Right renal pelvis (tissue), 4 donors: ENCODE measurements around the gene PBOV1. TPM values are rescaled to one million over a fixed set of nuclear protein-coding genes. Genes with fewer than 3 reads are reported as not detected.
"Not testable (repeated sequence)": the region's sequence is repeated elsewhere in the genome, so short reads cannot be mapped to it uniquely, and the experiment has no call there.

Source experiments
- DNase-seq, 4 donors: peaks; one replicate each; pipeline ENCODE4 v3.0.0-alpha.2; 2013; ENCODE audit warnings: low read depth in 4 of 4, low spot score in 3 of 4, missing footprints in 1 of 4
- polyA plus RNA-seq, 4 donors: library from polyadenylated mRNA; unstranded; fragments of 120-200 nt; gene quantifications; one replicate each; pipeline ENCODE4 v1.2.1, GENCODE V29; 2013; ENCODE audit not compliant: insufficient read length in 4 of 4

The PBOV1 gene
- polyA plus RNA-seq, 4 donors = 0.03 TPM; not detected in 3

DNA sequence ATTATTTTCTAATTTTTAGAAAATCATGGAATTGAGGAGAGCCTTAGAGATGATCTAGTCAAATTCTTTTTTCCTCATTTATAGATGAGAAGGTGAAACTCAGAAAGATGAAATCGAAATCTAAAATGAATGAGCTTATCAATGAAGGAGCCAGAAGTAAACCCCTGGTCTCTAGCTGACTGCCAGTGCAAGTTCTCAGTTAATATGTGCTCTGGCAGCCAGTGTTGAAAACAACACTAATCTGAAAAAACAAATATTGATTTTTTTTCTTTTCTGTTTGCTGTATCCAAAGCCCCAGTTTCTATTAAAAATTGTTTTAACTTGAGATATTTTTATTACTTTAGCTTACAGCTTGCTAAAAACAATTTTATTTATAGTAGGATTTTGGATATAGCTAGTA, 21.5 kb upstream of the PBOV1 start:
- DNase-seq = no peak

DNA sequence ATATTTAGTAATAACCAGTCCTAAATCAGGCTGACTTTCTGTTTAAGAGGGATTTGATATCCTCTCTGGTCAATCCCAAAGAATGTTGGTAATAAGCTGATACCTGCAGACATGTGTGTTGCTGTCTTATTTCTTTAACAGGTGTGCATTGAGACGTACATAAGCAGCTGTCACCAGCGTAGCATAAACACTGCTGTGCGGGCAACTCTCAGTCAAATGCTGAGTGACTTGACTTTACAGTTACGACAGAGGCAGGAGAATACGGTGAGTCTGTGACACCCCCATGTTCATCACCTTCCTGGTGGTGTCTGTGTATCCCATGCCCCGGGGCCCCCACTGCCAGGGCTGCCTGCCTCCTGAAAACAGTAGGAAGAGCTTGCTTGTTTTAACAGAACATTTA, 20.1 kb upstream of the PBOV1 start:
- DNase-seq = no peak

DNA sequence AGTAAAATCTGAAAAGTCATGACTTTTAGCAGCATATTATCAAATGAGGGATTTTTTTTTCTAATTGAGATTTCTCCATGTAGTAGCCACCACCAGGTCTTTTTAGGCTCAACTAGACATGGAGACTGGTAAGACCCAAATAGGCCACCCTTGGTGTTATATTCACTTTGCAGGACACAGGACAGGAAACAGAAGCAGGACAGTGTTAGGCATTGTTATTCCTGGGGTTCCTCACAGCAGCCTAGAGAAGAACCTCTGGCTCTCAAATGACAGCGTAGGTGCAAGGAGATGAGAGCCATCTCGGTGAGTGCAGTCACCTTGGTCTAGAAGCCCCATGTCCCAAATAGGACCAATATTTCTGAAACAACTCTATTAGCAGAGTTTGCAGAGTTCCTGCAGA, 19.2 kb upstream of the PBOV1 start:
- no peak for DNase-seq

DNA sequence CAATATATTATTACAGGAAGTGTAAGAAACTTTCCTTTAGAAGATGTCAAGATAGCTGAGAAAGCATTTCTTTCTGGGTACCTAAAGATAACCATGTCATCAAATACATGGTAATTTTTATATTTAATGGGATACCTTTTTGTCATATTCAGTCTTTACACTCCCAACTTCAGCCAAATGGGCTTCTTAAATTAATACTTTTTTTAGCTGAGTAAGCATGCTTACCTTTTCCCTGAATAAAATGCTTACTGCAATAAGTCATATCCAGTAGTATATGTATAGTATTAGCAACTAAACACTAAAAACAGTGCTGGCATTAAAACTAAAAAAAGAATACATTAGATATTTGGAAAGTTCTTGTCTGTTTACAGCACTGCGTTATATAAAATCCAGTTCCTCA, 17.4 kb upstream of the PBOV1 start:
- DNase-seq = no peak

DNA sequence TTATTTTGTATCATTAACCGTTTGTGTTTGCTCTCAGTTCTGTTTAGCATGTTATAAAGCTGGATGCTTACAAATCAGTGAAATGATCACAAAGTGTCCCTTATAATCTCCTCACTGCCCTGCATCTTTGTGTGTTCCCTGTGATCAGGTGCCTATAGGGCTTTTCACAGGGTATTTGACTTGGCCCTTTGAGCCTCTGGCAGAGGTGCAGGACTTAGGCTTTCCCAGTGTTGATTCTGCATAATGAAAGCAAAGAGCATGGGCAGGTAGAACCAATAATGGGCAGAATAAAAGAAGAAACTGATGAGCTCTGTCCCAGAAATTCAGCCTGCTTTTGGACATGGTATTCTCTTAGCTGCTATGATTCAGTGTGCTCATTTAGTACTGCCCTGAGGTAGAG, 16.9 kb upstream of the PBOV1 start:
- DNase-seq = no peak

DNA sequence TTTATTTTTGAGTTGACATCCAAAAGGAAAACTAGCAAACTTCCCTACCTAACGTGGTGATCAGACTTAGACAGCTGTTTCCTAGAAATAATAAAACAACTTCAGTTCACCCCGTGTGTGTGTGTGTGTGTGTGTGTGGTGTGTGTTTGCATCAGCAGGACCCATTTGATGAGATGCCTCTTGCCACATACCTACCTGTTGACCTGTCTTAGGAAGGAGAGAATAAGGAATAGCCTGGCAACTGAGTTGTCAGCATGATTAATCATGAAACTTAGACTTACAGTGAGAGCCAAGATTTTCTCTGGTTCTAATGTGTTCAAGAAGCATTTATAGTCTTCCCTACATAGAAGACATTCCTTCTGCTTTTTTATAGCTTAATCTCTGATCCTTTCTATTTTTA, 16.1 kb upstream of the PBOV1 start:
- DNase-seq = no peak

DNA sequence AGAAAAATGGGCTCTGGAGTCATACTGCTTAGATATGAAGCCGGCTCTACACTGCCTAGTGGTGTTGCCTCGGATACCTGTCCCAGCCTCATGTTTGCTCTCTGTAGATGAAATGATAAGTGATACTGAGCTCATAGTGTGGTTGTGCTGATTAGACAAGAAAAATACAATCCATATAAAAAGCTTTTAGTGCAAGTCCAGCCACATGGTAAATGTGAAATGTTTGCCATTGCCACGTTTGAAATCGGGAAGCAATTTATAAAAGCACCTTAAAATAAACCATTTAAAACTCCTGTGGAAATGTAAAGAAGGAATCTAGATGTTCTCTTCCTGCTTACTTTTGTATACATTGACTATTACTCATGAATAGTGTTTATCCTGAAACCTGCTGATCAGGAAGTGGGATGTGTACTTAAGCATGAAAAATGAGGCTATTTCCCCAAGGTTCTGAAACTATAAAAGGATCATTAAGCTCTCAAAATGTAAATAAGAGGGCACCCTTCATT, 13.1 kb upstream of the PBOV1 start:
- DNase-seq = no peak

DNA sequence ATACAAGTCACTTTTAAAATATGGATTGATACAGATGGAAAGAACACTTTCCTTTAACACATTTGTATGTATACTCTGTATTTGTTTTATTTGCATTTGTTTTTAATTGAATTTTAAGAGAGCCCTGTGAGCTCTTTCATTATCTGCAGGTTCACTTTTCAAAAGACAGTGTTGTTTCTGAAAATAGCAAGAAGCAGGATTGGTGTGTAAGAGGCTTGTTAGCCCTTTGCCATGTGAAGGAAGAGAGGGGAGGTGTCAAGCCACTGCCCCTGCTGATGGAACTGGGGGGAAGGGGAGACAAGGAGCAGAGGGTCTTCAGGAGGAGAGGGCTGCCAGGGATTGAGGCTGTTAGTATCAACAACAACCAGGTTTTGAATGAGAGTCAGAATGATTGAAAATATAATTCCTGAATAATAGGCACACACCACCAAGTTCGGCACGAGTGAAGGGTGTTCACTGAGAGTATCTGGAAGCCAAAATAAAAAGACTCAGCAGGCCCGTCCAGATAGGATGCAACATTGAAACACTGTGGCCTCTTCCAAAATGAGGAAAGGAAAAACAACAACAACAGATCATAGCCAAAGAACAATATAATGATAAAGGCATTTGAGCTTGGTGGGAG, 12.6 kb upstream of the PBOV1 start:
- DNase-seq = no peak

DNA sequence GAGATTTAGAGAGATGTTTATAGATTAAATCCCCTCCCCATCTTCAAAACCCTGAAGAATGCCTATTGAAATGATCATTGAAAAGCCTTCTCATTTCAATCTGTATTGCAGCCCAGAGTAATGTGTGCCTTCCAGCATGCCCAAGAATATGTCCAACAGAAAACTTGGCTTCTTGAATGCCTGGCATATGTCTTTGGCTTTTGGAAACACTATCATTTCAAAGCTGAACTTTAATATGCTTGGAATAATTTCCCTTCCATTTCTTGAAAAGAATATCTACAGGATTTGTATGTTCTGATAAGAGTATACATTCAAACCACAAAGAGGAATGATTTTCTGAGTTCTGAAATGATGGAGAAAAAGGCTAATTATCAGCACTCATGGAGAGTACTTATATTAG, 11.9 kb upstream of the PBOV1 start:
- DNase-seq = no peak

DNA sequence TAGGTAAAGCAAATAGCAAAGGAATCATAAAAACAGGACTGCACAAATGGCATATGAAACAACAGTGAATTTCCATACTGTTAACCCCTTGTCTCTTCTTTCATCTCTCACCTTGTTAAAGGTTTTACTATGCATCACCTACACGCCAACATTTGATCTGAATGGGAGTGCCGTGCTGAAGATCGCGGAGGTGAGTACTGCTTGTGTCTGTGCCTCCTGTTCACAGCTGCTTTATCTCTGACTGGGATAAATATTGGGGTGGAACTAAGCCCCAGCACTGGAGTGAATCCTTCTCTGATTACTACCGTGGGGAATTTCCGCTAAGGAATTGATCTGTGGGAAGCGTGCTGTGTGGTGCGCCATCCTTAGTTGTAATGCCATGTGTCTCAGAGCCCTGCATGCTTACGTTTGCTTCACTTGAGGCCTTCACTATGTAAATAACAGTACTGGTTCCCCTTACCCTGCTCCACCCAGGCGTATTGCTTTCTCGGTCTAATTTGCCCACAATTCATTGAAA, 11.4 kb upstream of the PBOV1 start:
- DNase-seq = no peak

DNA sequence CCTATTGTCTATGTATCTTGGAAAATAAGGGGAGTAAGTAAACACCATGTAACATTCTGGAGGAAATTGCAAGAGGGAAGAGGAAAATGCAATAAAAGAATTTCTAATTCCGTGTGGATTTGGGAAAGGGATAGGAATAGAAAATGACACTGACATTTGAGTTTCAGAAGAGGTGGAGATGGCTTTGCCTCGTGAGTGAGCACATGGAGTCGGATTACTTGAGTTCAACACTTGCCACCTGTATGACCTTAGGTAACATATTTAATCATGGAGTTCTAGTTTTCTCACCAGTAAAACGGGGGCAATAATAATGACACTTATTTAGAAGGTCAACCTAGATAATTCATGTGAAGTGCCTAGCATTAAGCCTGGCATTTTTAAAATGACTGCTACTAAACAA, 10.8 kb upstream of the PBOV1 start:
- no peak for DNase-seq

DNA sequence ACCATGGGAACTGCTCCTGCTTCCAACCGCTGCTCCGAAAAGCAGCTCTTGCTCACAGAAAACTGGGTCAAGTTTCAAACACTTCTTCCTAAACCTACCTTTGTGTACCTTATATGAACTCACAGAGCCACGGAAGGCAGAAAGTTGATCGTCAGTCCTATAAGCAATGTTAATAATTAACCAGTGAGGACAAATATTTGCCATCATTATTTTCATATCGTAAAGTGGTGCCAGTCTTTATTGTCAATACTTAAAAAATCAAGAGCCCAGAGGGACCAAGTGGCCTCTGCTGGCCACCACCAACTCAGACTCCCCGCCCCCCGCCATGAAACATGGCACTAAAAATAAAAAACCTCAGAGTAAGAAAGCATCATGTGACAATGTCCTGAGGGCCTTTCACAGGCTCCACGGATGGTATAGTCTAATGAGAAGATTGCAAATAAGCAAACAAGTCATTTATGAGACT, 9.1 kb upstream of the PBOV1 start:
- DNase-seq = no peak

DNA sequence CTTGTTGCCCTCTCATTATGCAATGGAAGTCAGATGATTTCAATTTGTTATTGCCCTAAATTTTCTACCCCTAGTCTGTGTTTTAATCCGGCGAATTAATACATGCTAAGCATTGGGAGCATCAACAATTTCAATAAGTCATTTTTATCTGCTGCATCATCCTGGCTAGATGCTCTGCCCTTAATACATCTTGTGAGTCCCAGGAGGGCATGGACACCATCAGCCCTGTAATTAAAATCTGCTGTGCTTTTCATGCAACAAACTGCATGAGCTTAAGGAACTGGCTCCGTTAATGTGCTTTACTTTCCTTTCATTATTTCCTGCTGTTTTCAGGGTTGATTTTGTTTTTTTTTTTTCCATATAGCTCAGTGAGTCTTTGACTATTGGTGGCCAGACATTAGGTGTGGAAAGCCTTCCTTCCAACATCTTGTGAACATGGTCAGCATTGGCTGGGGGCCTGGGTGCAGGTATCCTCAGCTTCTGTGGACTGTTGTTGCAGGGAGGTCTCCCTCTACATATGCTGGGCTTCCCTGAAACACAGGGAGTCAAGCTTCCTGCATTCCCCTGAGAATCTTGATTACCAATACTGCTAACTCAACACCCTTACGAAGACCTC, 8.5 kb upstream of the PBOV1 start:
- no peak for DNase-seq

DNA sequence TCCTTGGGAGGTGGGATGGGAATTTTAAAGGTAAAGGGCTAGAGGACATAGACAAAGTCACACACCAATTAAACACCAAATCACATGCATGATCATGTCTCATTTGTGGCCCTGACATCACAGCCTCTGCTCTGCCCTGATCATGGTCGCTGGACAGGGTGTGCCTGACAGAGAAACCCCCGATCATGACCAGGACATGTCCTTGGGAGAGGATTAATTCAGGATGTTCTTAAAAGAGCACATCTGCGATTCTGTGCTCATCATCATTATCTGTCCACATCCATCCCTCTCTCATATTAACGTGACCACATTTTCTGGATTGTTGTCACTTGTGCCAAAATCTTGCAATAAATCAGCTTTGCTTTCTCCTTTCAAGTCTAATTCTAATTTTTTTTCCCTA, 7.7 kb upstream of the PBOV1 start:
- DNase-seq = no peak

DNA sequence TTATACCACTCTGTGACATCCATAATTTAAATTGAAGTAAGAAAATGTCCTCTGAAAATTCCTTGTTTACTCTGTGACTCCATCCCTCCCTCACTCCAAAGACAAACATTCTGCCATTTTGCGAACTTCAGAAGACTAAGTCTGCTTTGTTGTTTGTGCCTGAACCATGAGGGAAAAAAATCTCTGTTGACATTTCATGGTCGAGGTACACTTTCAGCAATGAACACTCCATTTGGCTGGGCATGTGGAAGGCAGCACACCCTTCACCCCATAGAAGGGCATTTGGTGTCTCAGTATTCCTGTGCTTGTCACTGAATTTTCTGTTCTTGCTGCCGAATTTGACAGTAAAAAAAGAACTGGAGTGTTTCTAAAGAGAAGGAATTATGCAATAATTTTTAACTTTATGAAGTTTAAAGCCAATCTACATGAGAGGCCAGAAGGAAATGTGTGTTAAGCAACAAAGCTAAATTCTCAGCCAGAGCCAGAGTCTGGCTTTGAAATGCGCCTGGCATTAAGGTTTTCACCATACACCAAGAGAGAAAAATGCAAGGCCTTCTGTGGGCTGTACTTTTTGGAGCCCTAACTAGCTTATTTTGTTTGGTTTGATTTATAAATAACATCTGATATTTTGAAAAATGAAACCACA, 4.7 kb upstream of the PBOV1 start:
- no peak for DNase-seq

DNA sequence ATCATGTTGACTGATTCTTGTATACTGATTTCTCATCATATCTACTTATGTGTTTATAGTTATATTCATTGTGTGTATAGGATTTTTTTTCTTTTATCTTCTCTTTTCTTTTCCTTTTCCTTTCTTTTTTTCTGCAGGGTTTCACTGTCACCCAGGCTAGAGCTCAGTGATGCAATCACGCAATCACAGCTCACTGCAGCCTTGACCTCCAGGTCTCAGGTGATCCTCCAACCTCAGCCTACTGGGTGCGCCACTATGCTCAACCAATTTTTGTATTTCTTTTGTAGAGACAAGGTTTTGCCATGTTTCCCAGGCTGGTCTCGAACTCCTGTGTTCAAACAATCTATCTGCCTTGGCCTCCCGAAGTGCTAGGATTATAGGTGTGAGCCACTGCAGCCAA, 1.6 kb upstream of the PBOV1 start:
- DNase-seq = no peak

DNA sequence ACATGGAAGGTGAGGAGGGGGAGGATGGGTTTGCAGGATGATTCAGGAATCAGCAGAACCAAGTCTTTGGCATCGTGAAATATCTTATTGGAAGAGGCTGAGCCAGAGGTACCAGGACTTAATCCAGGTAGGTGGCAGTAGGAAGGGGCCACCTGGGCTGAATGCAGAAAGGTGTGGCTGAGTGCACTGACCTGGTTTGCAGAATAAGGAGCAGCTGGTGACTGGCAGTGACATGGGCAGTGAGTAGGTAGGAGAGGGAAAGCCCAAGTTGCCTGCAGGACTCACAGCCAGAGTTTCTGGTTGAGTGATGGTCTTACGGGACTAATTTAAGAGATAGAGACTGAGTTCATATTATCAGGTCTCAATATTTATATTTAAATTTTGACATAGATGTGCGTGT, 1.1 kb upstream of the PBOV1 start:
- no peak for DNase-seq

DNA sequence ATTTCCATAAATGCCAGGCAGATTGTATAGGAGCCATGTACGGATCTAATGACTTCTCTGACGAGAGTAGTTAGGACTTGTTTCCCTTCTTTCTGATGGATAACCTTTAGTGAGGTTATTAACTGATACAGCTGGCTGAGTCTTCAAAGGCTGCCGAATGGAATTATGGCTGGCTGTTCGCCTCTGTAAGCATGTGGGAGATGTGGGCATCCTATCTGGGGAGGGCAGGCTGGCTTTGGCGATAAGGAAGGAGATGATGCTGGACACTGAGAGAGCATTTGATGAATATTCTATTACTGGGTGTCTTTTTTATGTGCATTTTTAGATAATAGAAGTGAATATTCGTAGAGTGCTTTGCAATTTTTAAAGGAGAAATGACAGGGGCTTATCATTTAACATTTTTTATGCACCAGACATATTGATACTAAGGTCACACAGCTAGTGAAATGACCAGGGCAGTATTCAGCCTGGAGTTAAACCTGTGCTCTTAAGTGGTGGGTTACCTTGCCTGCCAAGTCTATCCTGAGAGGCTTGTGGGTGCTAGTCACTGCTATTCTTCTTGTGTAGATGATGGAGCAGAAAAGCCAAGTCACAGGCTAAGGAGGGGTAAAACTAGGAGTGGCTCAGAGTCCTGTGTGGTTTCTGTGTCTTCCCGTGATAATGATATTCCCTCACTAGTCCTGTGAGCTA, 3.1 kb downstream of the PBOV1 start:
- DNase-seq = no peak

DNA sequence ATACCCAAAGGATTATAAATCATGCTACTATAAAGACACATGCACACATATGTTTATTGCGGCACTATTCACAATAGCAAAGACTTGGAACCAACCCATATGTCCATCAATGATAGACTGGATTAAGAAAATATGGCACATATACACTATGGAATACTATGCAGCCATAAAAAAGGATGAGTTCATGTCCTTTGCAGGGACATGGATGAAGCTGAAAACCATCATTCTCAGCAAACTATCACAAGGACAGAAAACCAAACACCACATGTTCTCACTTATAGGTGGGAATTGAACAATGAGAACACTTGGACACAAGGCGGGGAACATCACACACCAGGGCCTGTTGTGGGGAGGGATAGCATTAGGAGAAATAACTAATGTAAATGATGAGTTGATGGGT, 5.8 kb downstream of the PBOV1 start:
- not testable (repeated sequence) for DNase-seq

DNA sequence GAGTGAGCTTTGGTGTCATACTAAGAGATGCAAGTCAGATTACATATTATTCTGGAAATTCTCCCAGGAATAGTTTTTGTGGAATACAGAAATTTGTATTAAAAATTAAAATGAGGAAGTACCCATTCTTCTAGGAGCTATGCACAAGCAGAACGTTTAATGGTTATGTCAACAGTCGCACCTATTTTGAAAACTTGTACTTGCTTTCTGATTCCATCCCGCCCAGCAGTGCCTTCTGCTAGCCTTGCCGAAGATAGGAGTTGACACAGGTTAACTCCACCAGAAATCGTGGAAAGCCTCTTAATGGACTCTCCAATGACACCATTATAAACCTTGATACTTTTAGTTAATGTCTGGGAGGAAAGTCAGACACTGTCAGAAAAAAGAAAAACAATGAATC, 6.7 kb downstream of the PBOV1 start:
- DNase-seq = no peak

DNA sequence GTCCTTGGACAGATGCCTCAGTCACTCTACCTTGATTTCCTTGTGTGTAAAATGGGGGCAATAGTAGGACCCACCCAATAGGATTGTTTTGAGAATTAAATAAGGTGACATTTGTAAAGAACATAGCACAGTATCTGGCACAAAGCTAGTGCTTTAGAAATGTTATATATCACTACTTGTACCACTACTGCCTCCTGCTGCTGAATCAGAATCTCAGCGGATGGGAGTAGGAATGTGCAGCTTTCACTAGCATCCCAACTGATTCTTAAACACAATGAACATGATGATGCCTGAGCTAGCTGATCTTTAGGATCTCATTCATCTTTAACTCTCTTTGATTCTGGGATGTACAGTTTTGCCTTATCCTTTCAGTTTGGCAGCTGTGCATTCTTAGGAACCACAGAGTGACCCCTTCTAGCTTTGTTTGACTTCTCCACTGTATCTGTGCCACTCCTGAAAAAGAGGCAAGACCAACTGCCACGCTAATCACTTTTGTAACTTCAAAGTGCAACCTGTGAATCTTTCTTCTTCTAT, 7.2 kb downstream of the PBOV1 start:
- DNase-seq = no peak
